HepG2 (cell line): ENCODE measurements around the gene COQ3. TPM values are rescaled to one million over a fixed set of nuclear protein-coding genes. Genes with fewer than 3 reads are reported as not detected.
A peak's percentile ranks its signal among the peaks of the same experiment; 100 is the strongest.

Experiments
- CTCF ChIP-seq: sonication (generic); formaldehyde crosslinking; IDR thresholded peaks from 2 replicates; pipeline ENCODE4 v1.5.0; 2020; ENCODE audit warnings: mild to moderate bottlenecking, missing genetic modification reagents, moderate library complexity
- HMGXB3 ChIP-seq: sonication (generic); formaldehyde crosslinking; IDR thresholded peaks from 2 replicates; pipeline ENCODE4 v1.4.0; 2020; ENCODE audit warnings: missing genetic modification reagents, borderline replicate concordance
- THRA ChIP-seq: sonication (generic); formaldehyde crosslinking; IDR thresholded peaks from 2 replicates; pipeline ENCODE4 v1.4.0; 2020; ENCODE audit warnings: missing genetic modification reagents, borderline replicate concordance
- ZNF503 ChIP-seq: sonication (generic); formaldehyde crosslinking; IDR thresholded peaks from 2 replicates; pipeline ENCODE4 v1.4.0; 2020; ENCODE audit warnings: missing genetic modification reagents
- polyA plus RNA-seq, 8 experiments: library from polyadenylated mRNA; depleted of rRNA in 3 of 8; stranded (reverse) in 7 of 8; unstranded in 1 of 8; fragments of >200 nt; fragmentation: Illumina TruSeq in 4 of 8; extraction: Trizol in 4 of 8; gene quantifications; 2 replicates each; pipeline versions ENCODE4 v1.2.1 to v1.2.3, GENCODE V29; 2011 to 2016; ENCODE audit warnings: low read depth in 4 of 8, missing spikeins in 1 of 8, mixed read lengths in 1 of 8; ENCODE audit not compliant: insufficient read depth in 1 of 8
- total RNA-seq, 5 experiments: library from RNA; depleted of rRNA; stranded (reverse); fragments of >200 nt; fragmentation: Illumina TruSeq; extraction: Trizol; gene quantifications; 2 replicates each; pipeline ENCODE4 v1.2.3, GENCODE V29; 2016; ENCODE audit warnings: low read depth in 1 of 5

COQ3 gene
- total and polyA plus RNA-seq, 2 of the 13 experiments (the other 11 are each of a cell fraction or from before 2014, with no cell fraction given): 5.3 to 20.5 TPM

GRCh38 chr6:99330159-99330558 lies 63.8 kb downstream of the COQ3 start (continued):
- TF ChIP-seq THRA (CRISPR knock-in tag) (0 out of 2 replicates have a peak, but pooled peaks have one; percentile 15), HMGXB3 (CRISPR knock-in tag) (no peak), ZNF503 (CRISPR knock-in tag) (no peak), CTCF (CRISPR knock-in tag) (peak; percentile 64)
